GM19043 (cell line): ENCODE data around the gene MAOA.
"Not testable (repeated sequence)": the region's sequence is repeated elsewhere in the genome, so short reads cannot be mapped to it uniquely, and the experiment has no call there.

Source experiments
- ATAC-seq: cut with Tn5 transposase; IDR thresholded peaks from one replicate; pipeline ENCODE4 v1.9.1; 2021; ENCODE audit warnings: low read depth; ENCODE audit not compliant: unreplicated experiment

Gene MAOA

DNA sequence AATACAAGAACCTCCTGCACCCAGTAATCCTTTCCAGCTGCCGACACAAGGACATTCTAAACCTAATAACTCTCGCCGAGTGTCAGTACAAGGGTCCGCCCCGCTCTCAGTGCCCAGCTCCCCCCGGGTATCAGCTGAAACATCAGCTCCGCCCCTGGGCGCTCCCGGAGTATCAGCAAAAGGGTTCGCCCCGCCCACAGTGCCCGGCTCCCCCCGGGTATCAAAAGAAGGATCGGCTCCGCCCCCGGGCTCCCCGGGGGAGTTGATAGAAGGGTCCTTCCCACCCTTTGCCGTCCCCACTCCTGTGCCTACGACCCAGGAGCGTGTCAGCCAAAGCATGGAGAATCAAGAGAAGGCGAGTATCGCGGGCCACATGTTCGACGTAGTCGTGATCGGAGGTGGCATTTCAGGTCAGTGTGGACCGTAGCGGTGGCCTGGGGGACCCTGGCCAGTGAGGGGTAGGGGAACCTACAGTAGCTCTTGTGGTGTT lies at the start of gene MAOA:
MAOA (plus strand) TSS at position 295 of the 490 bp plus-strand sequence; CDS start at position 338, 43 bp downstream.
- ATAC-seq, result no peak

DNA sequence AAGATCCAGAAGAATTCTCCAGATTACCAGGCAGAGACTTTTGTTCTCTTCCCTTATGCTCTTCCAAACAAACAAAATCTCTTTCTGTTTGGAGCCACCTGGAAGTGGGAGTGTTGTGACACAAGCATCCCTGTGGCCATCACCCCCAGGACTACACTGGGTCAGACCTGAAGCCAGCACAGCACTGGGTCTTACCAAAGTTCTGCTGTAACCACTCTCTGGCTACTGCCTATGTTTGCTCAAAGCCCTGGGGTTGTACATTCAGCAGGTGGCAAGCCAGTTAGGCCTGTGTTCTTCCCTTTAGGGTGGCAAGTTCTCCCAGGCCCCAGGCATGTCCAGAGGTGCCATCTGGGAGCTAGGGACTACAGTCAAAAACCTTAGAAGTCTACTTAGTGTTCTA lies 43.7 kb upstream of the MAOA start:
- ATAC-seq, result no peak

DNA sequence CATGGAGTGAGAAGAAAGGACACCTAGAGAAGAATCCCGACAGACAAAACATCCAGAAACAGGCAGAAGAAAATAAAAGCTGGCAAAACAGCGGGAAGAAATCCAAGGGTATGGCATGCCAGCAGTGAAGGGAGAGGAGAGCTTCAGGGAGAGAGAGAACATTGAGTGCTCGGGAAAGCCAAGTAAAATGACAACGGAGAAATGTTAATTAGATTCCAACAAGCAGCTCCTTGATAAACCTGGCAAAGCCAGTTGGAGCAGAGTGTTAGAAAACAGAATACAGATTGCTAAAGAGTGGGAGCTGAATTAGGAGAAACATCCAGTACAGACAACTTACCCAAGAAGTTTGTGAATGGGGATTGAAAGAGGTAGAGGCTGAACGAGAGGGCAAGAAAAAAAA lies 40.4 kb upstream of the MAOA start:
- no peak for ATAC-seq

DNA sequence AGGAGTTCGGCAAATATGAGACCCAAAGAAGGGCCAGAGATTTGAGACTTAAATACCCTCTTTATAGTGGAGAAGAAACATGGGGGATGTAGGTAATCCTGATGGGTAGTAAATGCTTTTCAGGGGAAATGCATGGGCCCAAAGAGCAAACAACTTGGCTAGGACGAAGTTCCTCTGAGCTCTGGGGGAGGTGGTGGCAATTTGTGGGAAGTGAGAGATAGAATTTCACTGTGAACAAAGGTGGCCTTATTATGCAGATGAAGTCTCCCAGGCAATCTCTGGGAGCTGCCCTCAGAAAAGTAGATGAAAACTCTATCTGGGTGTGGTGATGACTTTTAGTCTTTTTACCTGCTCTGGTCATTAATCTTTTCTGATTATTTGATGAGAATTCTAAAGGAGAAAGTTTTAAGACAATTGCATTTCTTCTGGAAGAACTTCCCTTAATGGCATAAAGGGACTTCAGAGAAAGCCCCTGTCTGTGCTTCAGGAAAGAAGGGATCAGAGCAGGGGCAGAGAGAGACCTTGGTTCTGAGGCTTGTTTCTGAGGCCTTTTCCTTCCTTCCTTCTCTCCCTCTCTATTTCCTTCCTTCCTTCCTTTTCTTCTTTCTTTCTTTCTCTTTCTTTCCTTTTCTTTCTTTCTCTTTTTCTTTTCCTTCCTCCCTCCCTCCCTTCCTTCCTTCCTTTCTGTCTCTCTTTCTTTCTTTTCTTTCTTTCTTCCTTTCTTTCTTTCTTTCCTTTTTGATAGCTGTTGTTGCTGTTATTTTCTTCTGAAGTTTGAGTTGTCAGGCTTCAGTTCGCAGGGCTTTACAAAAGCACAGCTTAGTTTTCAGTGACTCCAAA lies 37.5 kb upstream of the MAOA start:
- no peak for ATAC-seq

DNA sequence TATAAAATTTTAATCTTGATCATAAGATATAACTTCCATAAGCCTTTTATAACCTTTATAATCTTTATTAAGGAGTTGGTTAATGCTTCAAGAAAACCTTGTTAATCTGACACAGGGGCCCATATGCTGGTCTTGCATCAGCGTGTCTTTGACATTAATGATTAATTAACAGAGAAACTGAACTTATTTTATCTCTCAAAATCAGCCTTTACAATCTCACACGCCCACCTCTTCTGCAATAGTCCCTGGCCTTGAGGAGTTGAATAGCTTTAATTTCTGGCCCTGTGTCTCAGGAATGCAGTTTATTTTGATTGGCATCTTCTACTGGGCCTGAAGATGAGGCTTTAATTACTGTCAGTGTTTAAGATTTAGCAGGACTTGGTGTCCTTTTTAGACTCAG lies 36.2 kb upstream of the MAOA start:
- not testable (repeated sequence) for ATAC-seq

DNA sequence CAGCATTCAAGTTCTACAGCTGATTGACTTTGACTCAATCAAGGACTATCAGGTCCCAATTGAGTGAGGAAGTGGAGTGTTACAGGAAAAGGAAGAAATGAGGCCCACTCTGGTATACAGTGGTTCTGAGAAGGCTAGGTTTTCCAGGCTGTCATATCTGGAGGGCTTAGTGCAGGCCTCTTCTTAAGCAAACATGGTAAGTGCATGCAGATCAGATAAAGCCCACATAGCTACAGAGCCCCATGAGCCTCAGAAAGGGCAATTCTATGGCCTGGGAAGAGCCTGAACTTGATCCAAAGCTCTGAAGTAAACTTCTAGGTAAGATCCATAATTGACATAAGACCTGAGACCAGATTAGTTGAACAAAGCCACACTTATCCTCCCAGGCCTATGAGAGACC lies 29.0 kb upstream of the MAOA start:
- no peak for ATAC-seq

DNA sequence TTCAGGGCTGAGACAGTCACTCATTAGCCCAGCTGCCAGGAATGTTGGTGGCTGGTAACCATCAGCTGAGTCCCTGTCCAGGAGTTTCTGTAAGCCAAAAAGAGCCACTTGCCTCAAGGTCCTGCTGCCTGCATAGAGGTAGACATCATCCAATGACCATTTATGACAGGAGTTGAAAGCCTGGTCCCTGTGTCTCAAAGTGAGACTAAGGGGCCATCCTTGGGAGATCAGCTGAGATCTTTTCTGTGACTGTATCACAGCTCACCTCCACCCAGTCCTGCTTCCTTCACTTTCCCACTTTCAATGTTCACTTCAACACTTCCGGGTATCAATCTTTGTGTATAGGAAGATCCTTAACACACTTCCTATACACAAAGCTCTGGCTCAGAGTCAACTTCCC lies 28.4 kb upstream of the MAOA start:
- no peak for ATAC-seq

DNA sequence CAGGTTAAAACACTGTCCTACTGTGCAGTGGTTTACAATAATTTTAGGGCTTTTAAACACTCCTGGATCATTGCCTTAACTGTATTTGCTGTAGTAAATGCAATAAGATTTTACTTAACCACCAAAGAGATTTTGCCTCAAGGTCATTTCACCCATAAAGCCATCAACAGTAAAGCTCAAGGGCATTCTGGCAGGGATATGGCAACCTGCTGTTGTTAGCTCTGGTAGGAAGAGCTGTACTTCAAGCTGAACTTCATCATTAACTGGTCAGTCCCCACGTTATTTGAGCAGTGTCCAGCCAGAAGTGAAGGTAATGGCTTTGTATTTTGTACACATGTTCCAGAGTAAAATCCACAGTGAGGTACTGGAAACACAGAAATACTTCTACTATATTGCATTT lies 26.9 kb upstream of the MAOA start:
- no peak for ATAC-seq

DNA sequence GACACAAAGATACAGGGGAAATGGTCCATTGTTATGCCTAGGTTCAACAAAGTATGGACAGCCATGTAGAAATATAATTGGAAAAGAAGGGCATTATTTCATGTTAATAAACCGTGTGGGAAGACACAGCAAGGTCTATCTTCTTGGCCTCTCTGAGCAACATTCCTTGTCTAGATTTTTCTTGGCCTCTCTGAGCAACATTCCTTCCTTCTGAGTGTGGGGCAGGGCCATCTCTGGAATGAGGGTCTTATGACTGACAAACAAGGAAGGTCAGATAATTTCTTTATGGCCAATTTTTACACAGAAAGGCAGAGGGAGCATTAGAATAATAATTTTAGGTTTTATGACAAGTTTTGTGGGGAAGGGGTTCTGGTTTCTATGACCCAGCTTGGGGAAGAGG lies 24.3 kb upstream of the MAOA start:
- ATAC-seq, result no peak

DNA sequence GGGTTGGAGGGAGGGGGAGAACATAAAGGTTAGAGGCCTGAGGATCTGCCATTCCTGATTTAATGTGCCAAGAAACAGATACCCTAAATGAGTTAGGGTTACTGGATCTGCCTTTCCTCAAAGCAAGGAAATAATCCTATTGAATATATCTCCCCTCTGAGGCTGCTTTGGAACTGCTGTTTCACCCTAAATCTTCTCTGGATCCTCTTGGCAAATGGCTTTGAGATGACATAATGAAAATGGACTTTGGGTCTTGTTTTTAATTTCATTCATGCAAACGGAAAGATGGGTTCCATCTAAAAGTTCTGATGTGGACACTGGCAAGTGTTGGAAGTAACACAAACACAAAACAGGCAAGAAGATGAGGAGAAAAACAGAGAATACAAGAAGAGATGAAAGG lies 23.0 kb upstream of the MAOA start:
- no peak for ATAC-seq

DNA sequence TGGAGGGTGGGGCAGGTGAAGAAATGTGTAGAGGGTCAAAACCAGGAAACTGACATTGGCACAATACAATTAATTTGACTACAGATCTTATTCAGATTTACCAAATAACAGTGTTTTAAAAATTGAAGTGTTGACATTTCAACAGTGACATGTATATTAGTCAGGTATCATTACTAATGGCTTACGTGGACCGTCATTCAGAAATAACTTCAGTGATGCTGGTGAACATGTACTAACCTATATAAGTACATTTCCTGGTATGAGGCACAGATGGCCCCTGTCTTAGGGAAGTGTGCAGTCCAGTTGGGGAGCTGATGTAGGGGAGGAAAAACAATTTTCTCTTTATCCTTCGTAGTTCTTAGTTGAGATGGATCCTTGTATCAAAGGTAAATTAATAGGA lies 22.3 kb upstream of the MAOA start:
- ATAC-seq, result no peak

DNA sequence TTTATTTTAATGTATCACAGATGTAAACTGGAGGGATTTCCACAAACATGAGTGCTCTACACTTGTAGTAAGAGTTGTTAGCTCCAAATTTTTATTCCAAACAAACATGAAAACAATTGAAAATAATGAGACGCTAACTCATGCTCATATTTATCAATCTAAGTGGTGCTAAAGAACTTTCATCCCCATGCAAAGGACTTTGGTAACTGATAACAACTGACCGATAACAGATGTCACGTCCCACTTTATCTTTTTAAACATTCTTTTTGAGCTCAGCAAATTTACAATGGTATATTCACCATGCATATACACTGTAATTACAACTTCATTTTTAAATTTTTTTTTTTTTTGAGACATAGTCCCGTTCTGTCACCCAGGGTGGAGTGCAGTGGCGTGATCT lies 15.6 kb upstream of the MAOA start:
- no peak for ATAC-seq

DNA sequence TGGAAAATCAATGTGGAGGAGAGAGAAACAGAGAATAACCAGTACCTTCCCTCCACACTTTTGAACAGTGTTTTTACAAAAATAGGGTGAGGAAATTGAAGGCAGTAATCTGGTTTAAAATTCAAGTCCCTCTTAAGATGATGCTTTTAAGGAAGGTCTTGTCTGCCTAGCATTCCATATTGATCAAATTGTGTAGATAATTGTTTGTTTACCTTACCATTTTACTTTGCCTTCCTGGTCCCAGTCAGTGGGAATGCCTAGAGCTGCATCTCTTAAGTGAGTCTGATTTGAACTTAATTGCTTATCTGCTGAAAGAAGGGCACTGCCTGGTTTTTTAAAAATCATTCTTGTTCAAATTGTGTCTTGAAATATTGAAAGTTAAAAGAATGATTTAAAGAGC lies 14.4 kb upstream of the MAOA start:
- no peak for ATAC-seq

DNA sequence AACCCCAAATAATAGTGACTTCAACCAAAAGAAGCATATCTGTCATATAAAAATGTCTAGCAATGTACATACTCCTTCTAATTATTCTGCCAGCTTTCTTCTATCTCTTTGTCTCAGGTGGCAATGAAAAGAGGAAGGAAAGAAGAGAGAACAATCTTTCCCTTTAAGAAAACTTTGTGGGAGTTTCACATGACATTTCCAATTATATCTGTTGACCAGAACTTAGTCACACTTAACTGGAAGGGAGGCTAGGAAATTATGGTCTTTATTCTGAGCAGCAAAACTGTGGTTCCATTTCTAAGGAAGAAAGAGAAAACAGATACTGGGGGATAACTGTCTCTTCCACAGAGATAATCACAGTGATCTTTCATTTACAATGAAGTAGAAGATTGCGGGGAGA lies 12.9 kb upstream of the MAOA start:
- no peak for ATAC-seq

DNA sequence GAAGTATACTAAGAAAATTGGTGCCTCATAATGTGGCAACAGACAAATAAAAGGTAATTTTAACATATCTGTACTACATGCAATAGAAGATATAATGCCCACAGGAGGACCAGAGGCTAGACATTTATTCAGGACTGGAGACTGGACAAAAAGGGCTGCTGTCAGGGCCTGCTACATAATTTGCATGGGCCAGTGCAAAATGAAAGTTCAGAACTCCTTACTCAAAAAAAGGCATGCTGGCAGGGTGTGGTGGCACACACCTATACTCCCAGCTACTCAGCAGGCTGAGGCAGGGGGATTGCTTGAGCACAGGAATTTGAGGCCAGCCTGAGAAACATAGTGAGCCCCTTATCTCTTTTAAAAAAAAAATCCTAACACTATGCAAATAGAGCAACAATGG lies 12.4 kb upstream of the MAOA start:
- ATAC-seq, result no peak

DNA sequence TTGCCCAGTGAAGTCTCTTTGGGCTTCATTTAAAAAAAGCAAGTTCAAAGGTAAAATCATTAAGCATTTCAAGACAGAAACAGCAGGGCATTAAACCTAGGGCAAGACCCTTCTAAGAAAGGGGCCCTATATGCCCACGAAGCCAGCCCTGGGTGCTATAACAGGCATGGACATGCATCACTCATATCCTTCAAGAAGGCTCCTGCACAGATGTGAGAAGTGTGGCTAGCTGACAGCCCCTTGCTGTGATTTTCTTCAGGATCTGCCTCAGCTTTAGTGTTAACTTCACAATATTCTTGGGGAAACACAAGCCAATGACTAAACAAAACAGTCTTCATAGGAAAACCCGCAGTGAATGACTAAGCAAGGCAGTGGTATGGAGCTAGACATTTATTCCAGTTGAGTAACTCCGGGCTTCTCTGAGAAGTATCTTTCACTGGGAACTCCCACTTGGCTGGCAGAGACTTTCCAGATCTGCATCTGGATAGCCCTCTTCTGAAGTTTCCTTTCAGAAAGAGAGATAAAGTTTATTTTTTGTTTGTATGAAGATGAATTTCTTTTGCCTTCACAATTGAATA lies 11.9 kb upstream of the MAOA start:
- ATAC-seq, result no peak

DNA sequence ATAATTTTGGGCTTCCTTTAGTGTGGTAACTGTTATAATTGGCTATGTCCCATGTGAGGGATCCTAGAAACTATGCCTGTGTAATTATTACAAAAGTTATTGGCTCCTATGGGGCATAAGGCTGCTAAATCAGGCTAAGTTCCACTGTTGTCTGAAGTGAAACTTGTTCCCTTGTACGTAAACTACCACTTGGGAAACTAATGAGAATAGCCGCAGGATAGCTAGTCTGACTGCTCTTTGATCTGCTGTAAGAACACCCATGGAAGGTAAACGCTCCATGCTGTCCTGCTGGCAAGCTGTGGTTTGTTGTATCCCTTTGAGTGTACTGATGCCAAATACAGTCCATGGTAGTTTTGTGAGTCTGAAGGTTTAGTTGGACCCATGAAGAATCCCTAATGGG lies 9.3 kb upstream of the MAOA start:
- no peak for ATAC-seq

DNA sequence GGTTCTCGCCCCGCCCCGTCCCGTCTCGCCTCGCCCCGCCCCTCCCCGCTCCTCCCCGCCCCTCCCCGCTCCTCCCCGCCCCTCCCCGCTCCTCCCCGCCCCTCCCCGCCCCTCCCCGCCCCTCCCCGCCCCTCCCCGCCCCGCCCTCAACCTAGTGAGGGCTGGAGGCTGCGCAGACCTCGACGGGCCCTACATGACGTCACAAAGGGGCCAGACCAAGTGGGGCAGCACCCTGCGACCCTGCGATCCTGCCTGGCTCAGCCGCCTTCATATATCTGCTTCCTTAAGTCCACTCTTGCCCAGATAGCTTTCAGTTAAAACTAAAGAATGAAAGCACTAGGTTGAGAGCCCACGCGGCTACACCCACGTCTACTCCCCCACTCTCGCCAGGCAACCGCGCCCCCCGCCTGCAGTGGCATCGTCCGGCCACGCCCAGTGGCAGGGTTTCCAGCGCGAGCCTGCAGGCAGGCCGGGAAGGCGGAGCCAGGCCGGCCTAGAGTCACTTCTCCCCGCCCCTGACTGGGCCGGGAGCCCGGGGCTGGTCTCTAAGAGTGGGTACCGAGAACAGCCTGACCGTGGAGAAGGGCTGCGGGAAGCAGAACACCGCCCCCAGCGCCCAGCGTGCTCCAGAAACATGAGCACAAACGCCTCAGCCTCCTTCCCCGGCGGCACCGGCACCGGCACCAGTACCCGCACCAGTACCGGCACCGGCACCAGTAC lies 1.5 kb upstream of the MAOA start:
- ATAC-seq, result peak; percentile 96

DNA sequence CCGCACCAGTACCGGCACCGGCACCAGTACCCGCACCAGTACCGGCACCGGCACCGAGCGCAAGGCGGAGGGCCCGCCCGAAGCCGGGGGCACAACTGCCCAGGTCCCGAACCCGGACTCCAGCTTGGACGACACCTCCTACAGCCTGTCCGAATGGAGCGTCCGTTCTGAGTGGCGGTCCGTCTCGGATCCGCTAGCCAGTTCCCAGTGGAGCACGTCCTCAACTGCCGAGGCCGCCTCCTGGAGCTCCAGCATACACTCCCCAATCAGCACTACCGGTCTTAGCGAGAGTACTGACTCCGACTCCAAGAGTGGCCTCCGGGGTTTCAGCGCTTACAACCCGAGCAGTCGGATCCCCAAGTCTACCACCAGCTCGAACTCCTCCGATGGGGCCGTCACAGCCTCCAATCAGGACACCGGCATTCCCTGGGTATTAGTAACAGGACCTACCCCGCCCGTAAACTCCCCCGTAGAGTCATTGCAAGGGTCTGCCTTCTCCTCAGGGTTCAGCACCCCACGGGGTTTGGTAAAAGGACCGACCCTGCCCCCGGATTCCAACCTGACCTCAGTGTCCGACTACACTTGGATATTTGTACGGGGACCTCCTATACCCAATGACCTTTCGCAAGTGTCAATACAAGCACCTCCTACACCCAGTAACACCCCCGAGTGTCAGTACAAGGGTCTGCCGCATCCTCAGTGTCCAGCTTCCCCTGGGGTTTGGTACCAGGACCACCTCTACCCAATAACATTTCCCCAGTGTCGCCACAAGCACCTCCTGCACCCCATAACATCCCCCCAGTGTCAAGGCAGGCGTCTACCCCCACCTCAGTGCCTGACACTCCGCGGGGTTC lies 721 bp upstream of the MAOA start:
- no peak for ATAC-seq

DNA sequence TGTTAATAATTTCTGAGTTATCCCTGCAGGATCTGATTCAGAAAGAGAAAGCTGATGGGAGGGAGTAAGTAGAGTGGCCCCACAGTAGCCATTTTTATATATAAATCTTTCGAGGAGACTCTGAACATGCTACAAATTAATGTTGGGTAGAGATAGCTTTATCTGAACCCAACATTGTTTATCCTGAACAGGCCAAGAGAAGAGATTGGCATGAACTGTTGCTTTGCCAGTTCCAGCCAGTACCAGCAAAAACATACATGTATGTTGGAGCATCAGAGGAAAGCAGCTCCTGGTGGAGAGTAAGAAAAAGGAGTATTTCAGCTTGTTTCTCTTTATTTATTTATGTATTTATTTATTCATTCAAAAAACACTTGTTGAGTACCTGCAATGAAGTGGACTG lies 1.6 kb downstream of the MAOA start:
- ATAC-seq, result no peak
